HG02840 (cell line): Measurements from ENCODE around the gene ESYT2.
"Not testable (repeated sequence)": the region's sequence is repeated elsewhere in the genome, so short reads cannot be mapped to it uniquely, and the experiment has no call there.

Experiments
- ATAC-seq: cut with Tn5 transposase; IDR thresholded peaks from one replicate; pipeline ENCODE4 v1.9.1; 2021; ENCODE audit warnings: mild to moderate bottlenecking, moderate library complexity, moderate number of reproducible peaks; ENCODE audit not compliant: unreplicated experiment, low FRiP score

The ESYT2 gene

DNA sequence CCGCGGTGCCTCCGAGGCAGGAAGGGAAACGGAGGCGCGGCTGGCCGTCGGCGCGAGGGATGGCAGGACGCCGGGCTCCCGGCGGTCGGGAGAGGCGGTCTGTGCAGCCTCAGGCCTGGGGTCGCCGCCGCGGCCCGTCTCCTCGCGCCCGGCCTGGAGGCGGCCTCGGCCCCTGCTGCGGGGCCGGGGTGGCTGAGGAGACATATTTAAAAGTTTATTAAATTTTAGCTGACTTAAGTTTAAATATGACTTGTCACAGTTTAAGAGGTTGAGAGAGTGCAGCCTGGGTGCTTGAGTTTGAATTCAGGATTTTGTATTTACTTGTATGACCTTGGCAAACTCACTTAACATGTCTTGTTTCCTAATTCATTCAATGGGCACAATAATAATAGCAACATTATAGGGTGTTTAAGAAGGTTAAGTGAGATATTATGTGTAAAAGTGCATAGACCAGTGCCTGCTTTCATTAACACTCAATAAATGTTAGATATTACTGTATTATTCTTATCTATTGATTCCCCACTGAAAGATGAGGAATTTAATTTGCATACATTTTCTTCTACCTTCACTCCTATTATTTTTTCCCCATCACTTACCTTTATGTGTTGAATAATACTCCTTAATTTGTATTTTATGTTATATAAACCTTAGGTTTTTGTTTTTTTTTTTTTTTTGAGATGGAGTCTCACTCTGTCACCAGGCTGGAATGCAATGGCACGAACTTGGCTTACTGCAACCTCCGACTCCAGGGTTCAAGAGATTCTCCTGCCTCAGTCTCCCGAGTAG, 27.8 kb upstream of the ESYT2 start:
- no peak for ATAC-seq

- no peak for ATAC-seq
Observed at GRCh38 chr7:158854681-158855081, 25.4 kb upstream of the ESYT2 start.

DNA sequence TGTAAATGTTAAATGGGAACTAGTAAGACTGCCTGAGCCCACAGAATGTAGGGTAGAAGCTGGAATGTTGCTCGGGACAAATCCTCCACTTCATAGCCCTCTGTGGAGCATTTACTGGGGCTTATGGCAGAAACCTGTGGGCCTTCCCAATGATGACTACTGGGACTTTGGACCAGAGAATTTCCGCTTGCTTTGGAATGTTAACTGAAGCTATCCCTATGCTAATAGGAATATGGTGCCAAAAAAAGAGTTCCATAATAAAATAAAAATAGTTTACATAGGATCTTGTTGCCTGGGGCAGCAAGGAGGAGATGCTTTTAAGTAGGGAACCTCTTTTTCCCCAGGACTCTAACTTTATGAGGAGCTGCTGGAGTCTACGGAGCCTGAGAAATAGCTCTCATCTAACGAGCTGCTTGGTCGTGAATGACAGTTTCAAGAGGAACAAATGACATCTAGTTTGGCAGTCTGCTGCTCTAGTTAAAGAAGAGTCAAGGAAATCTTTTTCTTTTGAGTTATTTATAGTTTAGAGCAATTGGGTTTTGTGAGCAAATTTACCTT, 21.3 kb upstream of the ESYT2 start:
- ATAC-seq, result no peak

- ATAC-seq, result no peak
Observed at GRCh38 chr7:158849768-158850544, 20.6 kb upstream of the ESYT2 start.

GRCh38 chr7:158849442-158849767, 20.1 kb upstream of the ESYT2 start:
- no peak for ATAC-seq

- ATAC-seq, result no peak
Observed at GRCh38 chr7:158847451-158847866, 18.1 kb upstream of the ESYT2 start.

DNA sequence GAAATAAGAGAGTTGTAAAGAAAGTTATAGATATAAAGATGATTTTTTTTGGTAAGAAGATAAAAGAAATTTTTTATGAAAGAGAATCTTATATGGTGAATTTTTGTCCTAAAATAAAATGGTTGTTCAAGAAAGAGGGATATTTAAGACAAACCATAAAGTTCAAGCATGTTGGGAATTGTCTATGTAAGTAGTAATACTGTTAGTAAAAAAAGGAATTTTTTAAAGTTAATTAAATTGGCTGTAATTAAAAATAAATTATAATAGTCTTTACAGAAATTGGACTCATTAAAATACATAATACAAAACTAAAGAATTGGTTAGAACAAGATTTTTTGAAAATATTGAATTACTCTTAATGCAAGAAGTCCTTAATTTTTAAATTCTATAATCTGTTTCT, 17.0 kb upstream of the ESYT2 start:
- no peak for ATAC-seq

DNA sequence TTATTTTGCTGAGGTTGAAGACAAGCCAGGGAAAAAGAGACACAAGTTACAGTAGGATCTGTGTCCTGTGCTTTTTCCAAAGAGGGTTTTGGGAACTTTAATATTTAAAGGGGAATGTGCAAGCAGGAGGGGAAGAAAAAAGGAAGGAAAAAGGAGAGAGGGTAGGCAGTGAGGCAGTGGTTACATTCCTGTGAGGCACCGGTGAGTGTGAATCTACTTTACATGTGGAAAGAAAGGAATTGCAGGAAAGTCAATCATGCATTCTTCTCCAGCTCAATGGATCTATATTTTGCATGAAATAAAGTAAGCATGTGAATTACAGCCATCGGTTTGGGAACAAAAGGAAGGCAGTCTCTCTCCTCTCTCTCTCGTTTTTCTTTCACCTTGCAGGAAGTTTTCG, 14.5 kb upstream of the ESYT2 start:
- ATAC-seq, result no peak

GRCh38 chr7:158842486-158842885, 13.2 kb upstream of the ESYT2 start:
- ATAC-seq, result no peak

GRCh38 chr7:158840604-158841003, 11.3 kb upstream of the ESYT2 start:
- ATAC-seq, result no peak

- ATAC-seq, result not testable (repeated sequence)
Observed at GRCh38 chr7:158839177-158839576, 9.9 kb upstream of the ESYT2 start.

DNA sequence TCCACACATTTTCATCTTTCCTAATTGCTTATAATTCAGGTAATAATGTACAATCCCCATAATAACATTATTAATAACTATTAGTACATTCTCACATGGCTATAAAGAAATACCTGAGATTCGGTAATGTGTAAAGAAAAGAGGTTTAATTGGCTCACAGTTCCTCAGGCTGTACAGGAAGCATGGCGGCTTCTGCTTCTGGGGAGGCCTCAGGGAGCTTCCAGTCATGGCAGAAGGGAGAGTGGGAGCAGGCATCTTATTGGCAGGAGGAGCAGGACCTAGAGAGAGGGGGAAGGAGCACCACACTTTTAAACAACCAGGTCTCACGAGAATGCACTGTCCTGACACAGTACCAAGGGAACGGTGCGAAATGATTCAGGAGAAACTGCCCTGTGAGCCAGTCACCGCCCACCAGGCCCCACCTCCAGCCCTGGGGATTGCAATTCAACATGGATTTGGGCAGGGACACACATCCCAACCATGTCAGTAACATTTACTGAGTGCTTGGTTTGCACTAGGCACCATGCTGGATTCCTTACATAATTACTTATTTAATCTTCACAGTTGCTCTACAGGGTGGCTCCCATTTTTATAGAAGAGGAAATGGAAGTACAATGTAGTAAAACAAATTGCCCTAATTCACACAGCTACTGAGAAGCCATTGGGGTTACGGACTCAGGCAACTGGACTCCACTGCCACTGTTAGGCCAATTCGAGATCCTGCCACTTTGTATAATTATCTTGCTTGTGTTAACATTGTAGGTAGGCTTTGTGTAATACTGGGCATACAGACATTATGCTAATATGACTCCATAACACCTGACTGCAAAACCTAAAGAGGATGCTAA, 8.7 kb upstream of the ESYT2 start:
- ATAC-seq, result no peak

- ATAC-seq, result no peak
Observed at GRCh38 chr7:158836692-158837091, 7.4 kb upstream of the ESYT2 start.

DNA sequence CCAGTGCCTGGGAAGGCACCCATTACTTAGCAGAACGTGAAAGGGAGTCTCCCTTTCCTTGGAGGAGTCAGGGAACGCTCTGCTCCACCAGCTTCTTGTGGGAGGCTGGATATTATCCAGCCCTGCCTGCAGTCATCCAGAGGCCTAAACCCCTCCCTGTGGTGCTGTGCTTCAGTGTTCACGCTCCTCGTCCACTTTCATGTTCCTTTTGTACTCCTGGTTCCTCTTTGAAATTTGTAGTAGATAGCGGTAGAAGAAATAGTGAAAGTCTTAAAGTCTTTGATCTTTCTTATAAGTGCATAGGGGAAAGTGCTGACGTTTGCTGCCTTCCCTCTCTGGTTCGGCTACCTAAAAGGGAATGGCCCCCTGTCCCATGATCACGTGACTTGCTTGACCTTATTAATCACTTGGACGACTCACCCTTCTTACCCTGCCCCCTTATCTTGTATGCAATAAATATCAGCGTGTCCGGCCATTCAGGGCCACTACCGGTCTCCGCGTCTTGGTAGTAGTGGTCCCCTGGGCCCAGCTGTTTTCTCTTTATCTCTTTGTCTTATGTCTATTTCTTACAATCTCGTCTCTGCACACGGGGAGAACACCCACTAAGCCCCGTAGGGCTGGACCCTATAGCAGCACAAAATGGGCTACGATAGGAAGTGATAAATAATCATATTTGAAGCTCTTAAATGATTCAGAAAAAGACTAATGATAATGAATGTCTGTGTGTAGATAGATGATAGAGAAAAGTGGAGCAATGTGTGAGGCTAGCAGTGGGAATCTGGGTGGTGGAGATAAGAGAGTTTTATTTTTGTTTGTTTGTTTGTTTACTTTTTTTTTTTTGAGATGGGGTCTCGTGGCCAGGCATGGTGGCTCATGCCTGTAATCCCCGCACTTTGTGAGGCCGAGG, 5.8 kb upstream of the ESYT2 start:
- ATAC-seq, result no peak

GRCh38 chr7:158832994-158833393, 3.7 kb upstream of the ESYT2 start:
- no peak for ATAC-seq

DNA sequence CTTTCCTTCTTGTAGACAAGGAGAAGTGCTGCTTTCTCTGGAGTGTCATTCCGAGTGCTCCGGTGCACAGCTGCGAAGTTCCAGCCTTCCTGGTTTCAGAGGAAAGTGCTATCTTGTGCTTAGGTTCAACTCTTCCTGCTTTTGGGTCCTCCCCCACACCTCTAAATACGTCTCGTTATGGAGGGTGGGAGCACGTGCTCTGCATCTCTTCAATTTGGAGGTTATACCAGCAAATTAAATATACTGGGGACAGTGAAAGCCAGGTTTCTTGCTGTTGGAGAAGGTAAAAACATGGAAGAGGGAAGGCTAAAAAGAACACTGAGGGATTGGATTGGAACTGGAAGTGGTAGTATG, 2.4 kb upstream of the ESYT2 start:
- no peak for ATAC-seq

DNA sequence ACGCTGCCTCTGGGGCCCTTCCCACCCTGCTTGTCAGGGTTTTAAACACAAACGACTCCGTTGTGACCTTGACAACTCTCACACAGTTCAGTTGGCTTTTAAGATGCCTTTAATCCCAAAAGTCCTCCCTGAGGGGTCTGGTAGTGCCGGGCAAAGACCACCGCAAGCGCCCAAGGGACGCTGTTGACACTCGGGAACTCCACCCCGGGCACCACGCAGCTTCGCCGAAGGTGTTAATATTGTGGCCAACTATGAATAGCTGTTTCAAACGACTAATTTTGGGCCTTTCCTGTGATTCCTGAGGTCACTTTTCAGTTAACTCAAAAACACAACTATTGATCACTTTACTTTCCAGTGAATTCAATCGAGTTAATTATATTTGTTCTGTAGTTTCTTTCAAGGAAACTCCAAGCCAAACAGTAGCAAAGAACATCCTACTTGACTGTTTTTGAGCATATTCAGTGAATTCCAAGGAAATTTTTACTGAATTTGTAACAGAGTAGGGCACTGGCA, 958 bp upstream of the ESYT2 start:
- no peak for ATAC-seq

GRCh38 chr7:158829021-158829341, 328 bp downstream of the ESYT2 start:
- ATAC-seq, result peak; percentile 43

- no peak for ATAC-seq
Observed at GRCh38 chr7:158828133-158829020, 932 bp downstream of the ESYT2 start.
